ENCODE data around the gene FOXL2. TPM values are rescaled to one million over a fixed set of nuclear protein-coding genes. Genes with fewer than 3 reads are reported as not detected.

Gene FOXL2
- 0.10 TPM in 1 of 2 replicates, not detected in the other for total RNA-seq

DNA sequence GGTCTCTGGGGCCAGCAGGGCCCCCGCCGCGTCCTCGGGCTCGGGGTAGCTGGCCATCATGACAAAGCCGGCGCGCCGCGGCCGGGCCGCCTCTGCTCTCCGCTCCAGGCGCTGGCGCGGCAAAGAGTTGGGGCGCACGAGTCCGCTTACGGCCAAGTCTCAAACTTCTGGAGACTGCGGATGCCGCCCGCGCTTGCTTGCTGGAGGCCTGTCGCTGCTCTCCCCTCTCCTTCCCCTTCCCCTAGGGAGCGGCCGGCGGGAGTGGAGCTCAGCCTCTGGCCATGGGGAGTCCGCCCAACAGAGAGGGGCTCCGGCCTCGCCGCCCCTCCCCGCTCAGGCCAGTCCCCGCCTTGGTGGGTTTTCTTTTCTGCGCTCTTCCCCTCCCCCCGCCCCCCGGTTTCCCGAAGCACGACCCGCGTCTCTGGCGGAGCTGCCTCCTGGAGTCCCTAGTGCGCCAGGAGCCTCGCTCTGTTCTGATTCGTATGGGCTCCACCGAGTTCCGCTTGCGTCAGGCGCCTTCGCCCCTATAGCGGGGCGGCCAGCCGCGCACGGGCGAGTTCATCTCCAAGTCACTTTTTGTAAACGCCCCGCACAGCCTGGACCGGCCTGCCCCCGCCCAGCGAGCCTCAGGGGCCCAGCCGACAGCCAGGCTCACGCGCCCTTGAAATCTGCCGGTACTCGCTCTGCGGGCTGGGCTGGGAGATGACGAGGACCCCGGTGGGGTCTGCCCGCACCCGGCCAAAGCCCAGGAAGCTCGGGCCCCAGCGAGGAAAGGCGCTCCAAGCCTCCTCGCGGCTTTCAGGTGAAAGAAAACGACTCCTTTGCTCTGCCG is at the start of gene FOXL2, which contains the start of gene FOXL2NB:
TSS of gene FOXL2 (minus strand) at position 475 of the 832 bp plus-strand sequence. CDS start at position 60, 415 bp downstream.
TSS of gene FOXL2NB (plus strand) at position 555 of the 832 bp plus-strand sequence. CDS start at position 703, 148 bp downstream.

Other genes starting within 250 kb of the FOXL2 start
- gene PIK3CB, start 112.2 kb downstream of the FOXL2 start, total RNA-seq: 16.5 and 20.1 TPM in 2 replicates
- gene FOXL2NB, start 80 bp upstream of the FOXL2 start, total RNA-seq: 0.03 TPM in 1 of 2 replicates, not detected in the other
- gene PRR23A, start 59.1 kb upstream of the FOXL2 start, total RNA-seq: not detected in 2 replicates
- not detected in 2 replicates for gene PRR23B, start 73.8 kb upstream of the FOXL2 start, total RNA-seq
- not detected in 2 replicates for gene PRR23C, start 97.8 kb upstream of the FOXL2 start, total RNA-seq